SU-DHL-6 (cell line): ENCODE data around the gene CTCFL.

ENCODE experiments used
- H2AFZ ChIP-seq: fragments of 200-600 bp; sonication (generic); 2 replicates; pipeline ENCODE4 v1.6.1; 2014; ENCODE audit warnings: low read depth, mild to moderate bottlenecking, moderate library complexity, mixed read lengths, antibody characterized with exemption, low read length; ENCODE audit not compliant: severe bottlenecking
- H3F3A ChIP-seq: fragments of 200-600 bp; shearing (Covaris generic); 2 replicates; pipeline ENCODE4 v1.6.0; 2016; ENCODE audit warnings: antibody characterized with exemption, mild to moderate bottlenecking; ENCODE audit not compliant: insufficient read depth
- H3K27ac ChIP-seq: fragments of 200-600 bp; sonication (generic); 2 replicates; pipeline ENCODE4 v1.5.1; 2016; ENCODE audit warnings: low read depth, mild to moderate bottlenecking, low read length, moderate library complexity, mixed read lengths
- H3K27me3 ChIP-seq: fragments of 200-600 bp; sonication (generic), shearing (Covaris generic); 2 replicates; pipeline ENCODE4 v1.6.0; 2014; ENCODE audit warnings: mild to moderate bottlenecking, low read length
- H3K36me3 ChIP-seq: fragments of 200-600 bp; sonication (generic); 2 replicates; pipeline ENCODE4 v1.6.1; 2014; ENCODE audit warnings: mild to moderate bottlenecking, low read length, mixed read lengths
- H3K4me2 ChIP-seq: fragments of 300-600, 200-600 bp; shearing (Covaris generic), sonication (generic); 2 replicates; pipeline ENCODE4 v1.6.0; 2014; ENCODE audit warnings: low read length, low read depth, mild to moderate bottlenecking; ENCODE audit not compliant: poor library complexity, severe bottlenecking
- H3K4me3 ChIP-seq: fragments of 200-600 bp; sonication (generic); 2 replicates; pipeline ENCODE4 v1.5.1; 2014; ENCODE audit warnings: antibody characterized with exemption, low read length, mild to moderate bottlenecking, mixed read lengths; ENCODE audit not compliant: insufficient read depth, poor library complexity, severe bottlenecking
- H3K79me2 ChIP-seq: fragments of 200-600 bp; sonication (generic); 2 replicates; pipeline ENCODE4 v1.6.1; 2014; ENCODE audit warnings: mild to moderate bottlenecking, low read length, moderate library complexity; ENCODE audit not compliant: insufficient read depth
- H3K9ac ChIP-seq: fragments of 200-600 bp; sonication (generic); 2 replicates; pipeline ENCODE4 v1.7.0; 2014; ENCODE audit warnings: mild to moderate bottlenecking, low read length
- H3K9me2 ChIP-seq: fragments of 200-600 bp; sonication (generic); replicated peaks from 2 replicates; pipeline ENCODE4 v1.6.1; 2014; ENCODE audit warnings: low read length; ENCODE audit not compliant: insufficient read depth
- H3K9me3 ChIP-seq: fragments of 200-600 bp; sonication (generic); 2 replicates; pipeline ENCODE4 v1.6.1; 2014; ENCODE audit warnings: low read length, mixed read lengths; ENCODE audit not compliant: insufficient read depth
- H4K20me1 ChIP-seq: fragments of 200-600 bp; sonication (generic); 2 replicates; pipeline ENCODE4 v1.6.1; 2014; ENCODE audit warnings: low read depth, mild to moderate bottlenecking, antibody characterized with exemption, low read length, moderate library complexity, mixed read lengths
- CTCF ChIP-seq: fragments of 200-600 bp; sonication (generic); IDR thresholded peaks from one replicate; pipeline ENCODE4 v1.5.1; 2017; ENCODE audit warnings: antibody characterized with exemption, mild to moderate bottlenecking, low read length, moderate library complexity; ENCODE audit not compliant: insufficient read depth, poor library complexity, severe bottlenecking
- EZH2phosphoT487 ChIP-seq: fragments of 200-600 bp; sonication (generic), shearing (Covaris generic); conservative IDR thresholded peaks from 2 replicates; pipeline ENCODE4 v1.6.1; 2018; ENCODE audit warnings: mild to moderate bottlenecking, antibody characterized with exemption, low read length, moderate library complexity, mixed read lengths

The CTCFL gene

GRCh38 chr20:57571782-57572416, 47.0 kb upstream of the CTCFL start:
- TF ChIP-seq EZH2phosphoT487 = no peak
- no peak for TF ChIP-seq CTCF
- no peak overlapping the region for H3K4me2 ChIP-seq

GRCh38 chr20:57570920-57571319, 46.0 kb upstream of the CTCFL start:
- Histone ChIP-seq H4K20me1 (no peaks in the 10 kb centered on the region), H2AFZ (no peak overlapping the region), H3K9ac (no peak overlapping the region), H3F3A (no peaks in the 10 kb centered on the region), H3K9me2 (no peaks in the 10 kb centered on the region), H3K4me2 (no peak overlapping the region), H3K4me3 (no peak overlapping the region), H3K79me2 (no peaks in the 10 kb centered on the region), H3K9me3 (no peaks in the 10 kb centered on the region), H3K36me3 (no peaks in the 10 kb centered on the region), H3K27me3 (no peaks in the 10 kb centered on the region), H3K27ac (no peak overlapping the region)
- TF ChIP-seq CTCF (no peak), EZH2phosphoT487 (no peak)

More at GRCh38 chr20:57571782-57572416, 47.0 kb upstream of the CTCFL start:
- H4K20me1 ChIP-seq = no peaks in the 10 kb centered on the region
- H3K4me3 ChIP-seq = no peak overlapping the region
- H3K27ac ChIP-seq = no peak overlapping the region
- no peaks in the 10 kb centered on the region for H3K27me3 ChIP-seq
- H3K79me2 ChIP-seq = no peaks in the 10 kb centered on the region
- H3K9ac ChIP-seq = no peak overlapping the region
- no peaks in the 10 kb centered on the region for H3K36me3 ChIP-seq
- H3K9me3 ChIP-seq = no peaks in the 10 kb centered on the region
- H3F3A ChIP-seq = no peaks in the 10 kb centered on the region
- no peak overlapping the region for H2AFZ ChIP-seq
- H3K9me2 ChIP-seq = no peaks in the 10 kb centered on the region

GRCh38 chr20:57570145-57570850, 45.4 kb upstream of the CTCFL start:
- Histone ChIP-seq H3K27ac (no peak overlapping the region), H3K36me3 (no peaks in the 10 kb centered on the region), H3F3A (no peaks in the 10 kb centered on the region), H2AFZ (no peak overlapping the region), H4K20me1 (no peaks in the 10 kb centered on the region), H3K9me2 (no peaks in the 10 kb centered on the region), H3K9ac (no peak overlapping the region), H3K9me3 (no peaks in the 10 kb centered on the region), H3K4me3 (no peak overlapping the region), H3K27me3 (no peaks in the 10 kb centered on the region), H3K4me2 (no peak overlapping the region), H3K79me2 (no peaks in the 10 kb centered on the region)
- TF ChIP-seq CTCF (no peak), EZH2phosphoT487 (no peak)
